SK-MEL-5 (cell line): Measurements from ENCODE around the gene HTATSF1. TPM values are rescaled to one million over a fixed set of nuclear protein-coding genes. Genes with fewer than 3 reads are reported as not detected.

Source experiments
- DNase-seq: peaks from one replicate; pipeline ENCODE4 v3.0.0-alpha.2; 2016; ENCODE audit warnings: low read depth, low spot score
- in situ Hi-C: cut with HindIII; loops from 2 replicates; pipeline ENCODE4 v1.10.0; 2016; ENCODE audit warnings: low sequenced_read_pairs, high pct_unique_total_duplicates, low pct_unique_long_range_greater_than_20kb
- total RNA-seq: library from RNA; depleted of rRNA; stranded (reverse); fragments of >200 nt; shearing (Covaris generic); gene quantifications from 2 replicates; pipeline ENCODE4 v1.2.3, GENCODE V29; 2014

HTATSF1 gene
- total RNA-seq, 1 experiment from 2014 or later = 46.7 TPM

DNA sequence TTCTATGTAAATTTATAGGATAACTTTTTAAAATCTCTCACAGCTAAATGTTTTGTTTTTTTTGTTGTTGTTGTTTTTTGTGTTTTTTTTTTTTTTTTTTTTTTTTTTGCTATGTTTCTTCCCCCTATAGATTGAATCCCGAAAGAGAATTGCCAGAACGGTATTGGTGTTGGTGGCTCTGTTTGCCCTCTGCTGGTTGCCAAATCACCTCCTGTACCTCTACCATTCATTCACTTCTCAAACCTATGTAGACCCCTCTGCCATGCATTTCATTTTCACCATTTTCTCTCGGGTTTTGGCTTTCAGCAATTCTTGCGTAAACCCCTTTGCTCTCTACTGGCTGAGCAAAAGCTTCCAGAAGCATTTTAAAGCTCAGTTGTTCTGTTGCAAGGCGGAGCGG lies 5.6 kb upstream of the HTATSF1 start:
- in situ Hi-C loops = no loop called here
- DNase-seq = peak; percentile 2

DNA sequence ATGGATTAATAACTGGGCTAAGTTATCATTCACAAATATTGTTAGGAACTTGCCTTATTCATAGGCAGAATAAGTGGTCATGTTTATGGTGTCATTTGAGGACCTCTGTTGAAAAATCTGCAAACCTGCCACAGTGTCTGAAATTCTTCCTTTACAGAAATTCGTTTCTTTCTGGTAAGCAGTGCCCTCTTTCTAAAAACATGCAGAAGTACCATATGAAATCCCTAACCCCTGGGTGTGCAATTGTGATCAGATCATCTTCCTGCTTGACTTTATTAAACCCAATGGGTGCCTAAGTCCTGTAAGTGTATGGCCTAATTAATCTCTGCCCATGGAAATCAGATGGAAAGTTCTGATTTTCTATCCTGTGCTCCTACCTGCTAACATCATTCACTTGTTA lies 4.4 kb upstream of the HTATSF1 start:
- in situ Hi-C loops = no loop called here
- peak; percentile 10 for DNase-seq

DNA sequence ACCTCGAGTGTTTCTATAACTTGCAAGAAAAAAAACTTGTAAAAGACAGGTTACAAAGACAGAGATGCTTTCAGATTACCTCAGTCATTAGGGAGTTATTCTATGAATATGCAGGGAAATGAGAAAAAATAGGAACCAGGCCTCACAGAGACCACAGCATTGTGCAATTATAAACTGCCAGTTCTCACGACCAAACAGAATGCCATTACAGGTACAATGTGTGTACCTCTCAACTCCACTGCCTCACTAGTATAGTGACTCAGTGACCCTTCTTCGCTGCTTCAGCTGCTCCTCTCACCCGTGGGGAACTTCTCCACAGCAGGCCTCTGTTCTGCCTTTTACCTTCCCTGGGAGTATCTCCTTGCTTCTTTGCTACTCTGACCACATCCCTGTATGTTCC lies 2.3 kb upstream of the HTATSF1 start:
- in situ Hi-C loops = no loop called here
- DNase-seq = no peak

DNA sequence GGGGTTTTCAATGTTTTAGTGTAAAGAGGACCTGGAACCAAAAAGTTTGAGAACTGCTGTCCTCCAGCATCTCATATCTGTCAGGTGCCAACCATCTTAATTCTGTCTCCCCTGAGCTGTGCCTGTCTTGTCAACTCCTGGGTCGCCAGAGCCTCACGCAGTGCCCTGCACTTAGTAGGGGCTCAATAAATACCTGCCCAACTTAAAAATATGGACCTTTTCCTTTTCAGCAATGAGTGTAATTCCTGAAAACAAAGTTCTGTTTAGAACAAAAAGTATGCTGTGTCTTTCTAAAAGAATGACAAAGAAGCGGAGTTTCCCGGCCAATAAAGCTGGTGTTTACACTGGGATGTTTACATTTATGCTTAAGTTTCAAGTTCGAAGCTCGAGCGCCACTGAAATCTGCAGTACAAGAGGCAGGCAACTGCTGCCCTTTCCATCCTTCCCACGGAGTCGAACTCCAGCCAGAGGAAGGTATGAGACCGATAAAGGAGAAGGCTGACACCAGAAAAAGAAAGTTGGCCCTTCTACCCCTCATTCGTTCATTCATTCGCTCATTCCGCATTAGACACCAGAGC lies 1.1 kb upstream of the HTATSF1 start:
- in situ Hi-C loops = no loop called here

DNA sequence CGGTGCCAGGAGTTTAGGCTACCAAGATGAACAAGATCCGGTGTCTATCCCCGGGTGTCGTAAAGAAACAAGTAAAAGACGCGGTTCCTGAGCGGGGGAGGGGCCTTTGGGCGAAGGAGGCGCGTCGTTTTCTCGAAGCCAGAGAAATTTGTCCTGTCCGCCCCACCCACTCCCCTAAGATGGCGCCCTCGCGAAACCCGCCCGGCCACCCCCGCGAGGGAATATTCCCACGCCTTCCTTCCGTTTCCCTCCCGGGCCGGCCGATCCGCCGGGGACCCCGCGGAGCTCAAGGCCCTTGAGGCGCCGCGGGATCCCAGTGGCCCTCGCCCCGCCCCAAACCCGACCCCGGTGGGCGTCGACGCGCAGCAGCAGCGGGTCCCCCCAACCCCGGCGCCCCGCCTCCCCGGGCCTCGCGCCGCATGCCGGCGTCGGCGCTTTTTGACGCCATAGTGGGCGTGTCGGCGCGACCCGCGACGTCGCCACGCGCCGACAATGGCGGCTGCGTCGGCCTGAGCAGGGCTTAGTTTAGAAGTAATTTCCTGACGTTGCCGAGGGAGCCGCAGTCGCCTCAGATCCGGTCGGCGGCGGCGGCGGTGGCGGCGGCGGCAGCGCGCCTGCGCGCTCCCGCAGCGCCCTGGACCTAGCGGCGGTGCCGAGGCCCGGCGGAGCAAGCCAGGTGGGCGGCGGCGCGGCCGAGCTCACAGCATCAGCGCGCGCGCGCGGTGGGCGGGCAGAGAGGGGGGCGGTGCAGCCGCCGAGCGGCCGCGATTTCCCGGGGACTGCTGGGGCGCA lies 432 bp upstream of the HTATSF1 start:
- peak; percentile 87 for DNase-seq
- in situ Hi-C loops = no loop called here

More for the DNA sequence above, 1.1 kb upstream of the HTATSF1 start:
- DNase-seq = no peak

DNA sequence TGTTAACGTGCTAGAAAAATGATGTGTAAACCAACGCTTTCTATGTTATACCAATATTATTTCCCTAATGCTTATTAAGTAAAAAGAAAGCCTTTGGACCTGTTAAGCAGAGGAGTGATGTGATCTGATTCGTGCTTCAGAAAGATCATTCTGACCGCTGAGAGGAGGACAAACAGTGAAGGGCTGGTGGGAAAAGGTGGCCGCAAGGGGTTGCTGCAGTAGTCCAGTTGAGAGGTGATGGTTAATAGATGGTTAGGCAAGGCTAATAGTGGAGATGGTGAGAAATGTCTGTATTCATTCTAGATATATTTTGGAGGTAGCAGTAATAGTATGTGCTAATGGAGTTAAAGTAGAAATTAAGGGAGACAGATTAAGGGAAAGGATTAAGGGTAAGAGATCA lies 21.7 kb downstream of the HTATSF1 start:
- peak; percentile 33 for DNase-seq
- in situ Hi-C loops = no loop called here

DNA sequence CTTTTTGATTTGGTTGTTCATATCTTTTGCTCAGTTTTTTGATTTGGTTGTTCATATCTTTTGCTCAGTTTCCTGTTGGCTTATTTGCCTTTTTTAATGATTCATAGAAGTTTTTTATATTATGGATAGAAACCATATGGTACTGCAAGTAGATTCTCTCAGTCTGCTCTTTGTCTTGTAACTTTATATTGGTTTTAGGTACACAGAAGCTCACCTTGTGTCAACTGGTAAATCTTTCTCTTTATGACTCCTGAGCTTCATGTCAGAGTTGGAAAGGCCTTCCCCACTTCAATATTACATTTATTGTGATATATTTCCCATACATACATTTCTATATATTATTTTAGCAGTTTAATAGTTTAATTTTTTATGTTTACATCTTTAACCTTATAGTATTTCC lies 26.4 kb downstream of the HTATSF1 start:
- no peak for DNase-seq
- in situ Hi-C loops = no loop called here

DNA sequence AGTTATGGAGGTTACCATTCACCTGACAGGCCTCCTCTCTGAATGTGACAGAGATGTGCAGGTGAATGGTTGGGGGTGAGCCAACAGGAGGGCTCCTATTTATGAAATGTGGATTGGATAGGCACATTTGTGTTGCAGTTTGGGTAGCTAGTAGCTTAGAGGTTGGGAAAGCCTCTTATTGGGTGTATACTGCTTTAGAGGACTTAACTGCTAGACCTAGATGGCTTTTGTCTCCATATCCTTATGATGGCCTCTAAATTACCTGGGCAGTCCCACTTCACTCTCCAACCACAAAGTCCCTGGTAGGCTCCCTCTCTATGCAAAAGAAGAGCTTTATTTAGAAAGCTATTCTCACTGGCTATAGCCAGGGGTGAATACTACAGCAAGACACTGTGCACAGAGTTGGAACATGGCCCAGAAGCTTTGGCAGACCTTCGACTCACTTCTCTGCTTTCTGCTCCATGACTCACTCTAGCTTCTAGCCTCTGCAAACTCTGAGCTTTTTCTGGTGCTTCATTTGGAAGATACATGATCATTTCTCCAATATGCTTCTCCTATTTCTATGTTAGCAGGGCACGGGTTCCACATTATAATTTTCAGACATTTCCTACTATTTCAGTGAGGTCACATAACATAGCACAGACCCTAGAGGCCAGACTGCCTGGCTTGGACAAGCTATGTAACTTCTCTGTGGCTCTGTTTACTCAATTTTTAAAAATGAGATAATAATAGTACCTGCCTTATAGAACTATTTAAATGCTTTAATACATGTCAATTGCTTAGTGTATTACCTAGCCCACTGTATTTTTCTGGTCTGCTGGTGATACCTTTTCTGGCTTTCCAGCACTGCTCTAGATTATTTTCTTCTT lies 28.6 kb downstream of the HTATSF1 start:
- in situ Hi-C loops = no loop called here
- DNase-seq = no peak

DNA sequence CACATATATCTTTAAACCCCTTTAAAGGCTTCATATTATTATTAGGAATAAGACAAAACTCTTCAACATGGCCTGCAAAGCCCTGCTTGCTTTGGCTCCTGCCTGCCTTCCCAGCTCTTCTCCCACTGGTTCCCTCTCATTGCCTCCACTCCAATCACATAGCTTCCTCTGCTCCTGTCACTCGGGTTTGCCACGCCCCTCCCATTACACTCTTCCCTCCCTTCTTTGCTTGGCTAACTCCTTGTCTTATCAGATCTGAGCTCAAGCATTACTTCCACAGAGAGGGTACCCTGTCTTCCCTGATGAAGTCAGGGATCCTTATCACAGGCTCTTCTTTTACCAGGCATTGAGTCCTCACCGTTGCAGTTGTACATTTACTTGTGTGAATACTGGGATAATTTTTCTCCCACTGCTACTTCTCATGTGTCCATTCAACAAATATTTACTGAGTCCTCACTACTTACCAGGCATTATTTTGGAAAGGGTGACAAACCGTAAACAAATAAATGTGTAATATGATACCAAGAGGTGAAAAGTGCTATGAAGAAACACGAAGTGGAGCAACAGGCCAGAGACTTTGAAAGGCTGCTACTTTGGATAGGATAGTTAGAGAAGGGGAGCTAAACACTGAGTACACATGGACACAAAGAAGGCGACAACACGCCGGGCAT lies 31.4 kb downstream of the HTATSF1 start:
- in situ Hi-C loops = no loop called here
- peak; percentile 2 for DNase-seq

DNA sequence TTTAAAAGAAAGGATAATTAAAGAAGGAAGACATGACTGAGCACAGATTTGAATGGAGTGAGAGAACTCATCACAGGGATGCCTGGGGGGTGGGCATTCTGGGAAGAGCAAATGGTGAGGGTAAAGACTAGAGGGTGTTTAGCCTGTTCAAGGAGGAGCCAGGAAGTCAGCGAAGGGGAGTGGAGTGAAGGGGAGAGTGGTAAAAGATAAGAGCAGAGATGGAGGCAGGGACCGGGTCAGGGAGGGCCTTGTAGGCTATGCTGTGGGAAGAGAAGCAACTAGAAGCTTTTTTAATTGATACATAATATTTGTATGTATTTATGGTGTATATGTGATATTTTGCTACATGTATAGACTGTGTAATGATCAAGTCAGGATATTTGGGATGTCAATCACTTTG lies 32.4 kb downstream of the HTATSF1 start:
- DNase-seq = no peak
- in situ Hi-C loops = no loop called here

DNA sequence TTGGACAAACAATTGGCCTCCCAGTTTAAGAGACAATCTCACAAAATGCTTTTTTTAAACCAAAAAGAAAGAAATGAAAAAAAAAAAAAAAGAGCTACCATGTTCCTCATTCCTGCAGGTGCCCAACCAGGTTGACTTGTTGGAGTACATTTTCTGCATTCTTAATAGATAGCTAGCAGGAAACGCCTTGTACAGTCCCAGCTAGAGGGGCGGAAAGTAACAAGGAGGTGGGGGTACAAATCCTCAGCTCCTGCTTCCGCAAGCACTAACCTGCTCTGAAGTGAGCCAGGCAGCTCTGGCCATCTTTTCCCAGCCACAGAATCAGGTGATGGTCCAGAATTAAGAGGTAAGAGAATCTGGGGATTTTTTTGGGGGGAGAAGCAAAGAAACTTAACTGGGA lies 34.6 kb downstream of the HTATSF1 start, which contains the start of gene VGLL1:
Gene VGLL1 (plus strand): TSS at position 265 of the 400 bp plus-strand sequence. CDS start 3,806 bp downstream, outside the sequence.
- in situ Hi-C loops = no loop called here
- DNase-seq = no peak

DNA sequence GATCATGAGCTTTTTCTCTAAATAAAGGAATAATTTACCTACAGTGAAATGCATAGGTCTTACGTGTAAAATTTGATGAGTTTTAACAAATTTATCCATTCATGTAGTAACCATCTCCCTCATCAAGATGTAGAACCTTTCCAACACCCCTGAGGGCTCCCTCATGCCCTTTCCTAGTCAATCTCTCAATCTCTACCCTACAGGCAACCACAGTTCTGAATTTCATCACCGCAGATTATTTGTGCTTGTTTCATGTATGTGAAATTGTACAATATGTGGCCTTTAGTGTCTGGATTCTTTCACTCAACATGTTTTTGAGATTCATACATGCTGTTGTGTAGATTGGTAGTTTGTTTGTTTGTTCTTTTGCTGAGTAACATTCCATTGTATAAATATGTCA lies 36.7 kb downstream of the HTATSF1 start:
- no peak for DNase-seq
- in situ Hi-C loops = no loop called here

DNA sequence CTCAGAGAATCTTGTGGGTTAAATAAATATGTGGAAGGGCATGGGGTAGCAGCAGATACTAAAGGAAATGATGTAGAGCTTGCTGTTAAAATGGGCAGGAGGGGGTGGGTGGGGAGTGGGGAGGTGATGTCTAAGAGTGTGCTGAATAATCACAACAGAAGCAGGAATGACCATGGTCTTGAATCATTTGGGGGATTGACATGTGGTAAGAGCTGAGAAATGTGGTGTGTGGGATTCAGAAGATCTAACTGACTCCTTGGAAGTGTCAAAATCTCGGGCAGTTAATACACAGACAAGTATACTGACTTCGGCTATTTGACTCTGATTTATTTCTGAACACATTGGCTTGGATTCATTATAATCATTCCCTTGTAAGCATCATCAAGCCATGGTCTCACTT lies 41.4 kb downstream of the HTATSF1 start:
- no peak for DNase-seq
- in situ Hi-C loops = no loop called here

DNA sequence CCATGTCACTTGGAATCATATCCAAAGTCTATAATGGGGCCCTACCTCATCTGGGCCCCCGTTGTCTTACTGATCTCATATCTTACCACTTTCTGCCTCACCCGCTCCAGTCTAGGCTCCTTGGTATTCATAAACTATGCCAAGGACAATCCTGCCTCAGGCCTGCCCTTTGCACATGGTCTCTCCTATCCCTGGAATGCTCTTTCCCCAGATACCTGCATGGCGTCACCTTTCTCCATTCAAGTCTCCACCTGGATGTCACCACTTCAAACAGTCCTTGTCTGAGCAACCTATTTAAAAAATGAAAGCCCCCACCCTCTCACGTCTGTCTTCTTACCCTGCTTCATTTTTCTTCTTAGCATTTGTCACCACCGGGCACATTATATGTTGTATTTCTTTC lies 42.8 kb downstream of the HTATSF1 start:
- DNase-seq = no peak
- in situ Hi-C loops = no loop called here

DNA sequence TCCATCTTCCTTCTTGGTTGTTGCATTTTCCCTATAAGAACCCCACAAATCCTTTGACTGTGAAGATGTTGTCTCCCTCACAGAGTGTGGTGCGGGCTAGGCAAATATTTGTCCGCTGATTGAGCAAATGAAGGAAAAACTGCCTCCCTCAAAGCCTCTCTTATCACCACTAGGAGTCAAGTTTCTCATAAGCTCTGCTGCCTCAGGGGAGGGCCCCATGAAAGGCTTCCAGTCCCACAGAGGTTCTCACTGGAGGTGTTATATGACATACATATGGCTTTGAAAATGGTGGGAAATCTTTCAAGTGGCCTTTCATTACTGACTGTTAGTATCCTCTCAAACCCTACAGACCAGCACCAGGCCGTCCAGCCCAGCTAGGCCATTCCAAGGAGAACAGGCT lies 43.9 kb downstream of the HTATSF1 start:
- in situ Hi-C loops = no loop called here
- DNase-seq = peak; percentile 66

DNA sequence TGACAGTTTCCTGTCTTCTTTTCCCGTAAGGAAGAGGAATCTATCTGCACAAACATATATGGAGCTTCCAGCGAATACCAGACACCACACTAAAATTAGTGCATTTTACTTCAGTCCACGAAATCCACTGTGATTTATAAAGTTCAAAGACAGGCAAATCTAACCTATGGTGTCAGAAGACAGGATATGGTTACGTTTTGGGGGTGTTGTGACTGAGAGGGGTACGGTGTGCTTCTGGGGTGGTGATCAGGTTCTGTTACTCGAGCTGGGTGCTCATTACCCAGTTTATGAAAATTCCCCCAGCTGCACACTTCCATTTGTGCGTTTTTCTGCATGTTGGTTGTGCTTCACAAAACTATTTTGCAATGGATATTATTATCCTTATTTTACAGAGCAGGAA lies 44.9 kb downstream of the HTATSF1 start:
- in situ Hi-C loops = no loop called here

DNA sequence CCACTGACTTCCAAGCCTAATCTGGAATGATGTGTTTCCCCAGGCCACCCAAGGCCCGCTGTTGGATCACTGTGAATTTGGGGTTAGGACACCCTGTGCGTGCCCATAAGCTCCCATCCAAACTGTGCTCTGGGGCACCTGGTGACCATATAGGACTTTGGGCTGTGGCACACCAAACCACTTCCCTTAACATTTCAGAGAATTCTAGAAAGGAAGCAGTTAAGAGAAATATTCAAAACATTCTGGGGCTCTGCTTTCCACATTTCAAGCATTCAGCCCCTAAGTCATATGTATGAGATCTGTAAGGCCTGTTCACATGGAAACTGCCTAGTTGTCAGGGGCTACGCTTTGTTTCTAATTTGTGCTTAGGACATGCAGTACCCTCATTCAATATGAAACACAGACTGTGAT lies 49.0 kb downstream of the HTATSF1 start:
- DNase-seq = no peak
- in situ Hi-C loops = no loop called here

More for the DNA sequence above, 44.9 kb downstream of the HTATSF1 start:
- no peak for DNase-seq

DNA sequence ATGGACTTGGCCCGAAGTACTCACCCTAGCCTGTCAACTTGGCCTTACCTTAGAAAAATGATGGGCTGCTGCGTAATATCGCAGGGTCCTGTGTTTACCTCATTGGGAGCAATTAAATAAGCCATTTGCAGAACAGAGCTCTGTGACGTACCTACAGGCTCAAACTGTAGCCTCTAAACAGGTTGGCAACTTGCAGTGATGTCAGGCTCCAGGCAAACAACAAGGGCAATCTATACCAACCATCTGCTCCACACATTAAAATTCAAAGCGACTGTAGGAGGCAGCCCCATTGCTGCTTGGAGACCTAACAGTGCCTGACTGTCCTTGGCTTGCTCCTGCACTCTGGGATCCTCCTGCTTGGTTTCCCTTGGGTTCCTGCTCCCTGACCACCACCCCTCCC lies 51.8 kb downstream of the HTATSF1 start:
- in situ Hi-C loops = no loop called here
- no peak for DNase-seq
